Neural progenitor cell (in vitro differentiated cells): ENCODE data around the gene KCNG3. TPM values are rescaled to one million over a fixed set of nuclear protein-coding genes. Genes with fewer than 3 reads are reported as not detected.

Experiments
- DNase-seq: peaks from one replicate; pipeline ENCODE4 v3.0.0-alpha.2; 2016; ENCODE audit warnings: low spot score
- H2AFZ ChIP-seq: fragments of 200-600 bp; sonication (generic); replicated peaks from 2 replicates; pipeline ENCODE4 v1.6.1; 2016; ENCODE audit warnings: antibody characterized with exemption
- H3F3A ChIP-seq: fragments of 200-600 bp; sonication (generic); 2 replicates; pipeline ENCODE4 v1.6.1; 2016; ENCODE audit warnings: antibody characterized with exemption, low read depth
- H3K27ac ChIP-seq: fragments of 200-600 bp; sonication (generic); 2 replicates; pipeline ENCODE4 v1.5.1; 2016; ENCODE audit warnings: mild to moderate bottlenecking
- H3K27me3 ChIP-seq: fragments of 200-600 bp; sonication (generic); 2 replicates; pipeline ENCODE4 v1.6.1; 2016; ENCODE audit warnings: mild to moderate bottlenecking, moderate library complexity
- H3K36me3 ChIP-seq: fragments of 200-600 bp; sonication (generic); 2 replicates; pipeline ENCODE4 v1.5.1; 2016
- H3K4me1 ChIP-seq: fragments of 200-600 bp; sonication (generic); 2 replicates; pipeline ENCODE4 v1.6.1; 2016; ENCODE audit warnings: mixed run types
- H3K4me2 ChIP-seq: fragments of 200-600 bp; sonication (generic); 2 replicates; pipeline ENCODE4 v1.6.1; 2016
- H3K4me3 ChIP-seq: fragments of 200-600 bp; sonication (generic); 2 replicates; pipeline ENCODE4 v1.5.1; 2016
- H3K79me2 ChIP-seq: fragments of 200-600 bp; sonication (generic); 2 replicates; pipeline ENCODE4 v1.6.1; 2016; ENCODE audit warnings: low read depth
- H3K9ac ChIP-seq: fragments of 200-600 bp; sonication (generic); 2 replicates; pipeline ENCODE4 v1.6.1; 2016
- H3K9me3 ChIP-seq: fragments of 200-600 bp; sonication (generic); 2 replicates; pipeline ENCODE4 v1.5.1; 2016; ENCODE audit warnings: low read depth
- H4K20me1 ChIP-seq: fragments of 200-600 bp; sonication (generic); 2 replicates; pipeline ENCODE4 v1.6.1; 2016; ENCODE audit warnings: low read depth
- H3K27ac Mint-ChIP-seq: 3 replicates; pipeline ENCODE4 v1.8.0; 2021; ENCODE audit warnings: mixed read lengths
- H3K27me3 Mint-ChIP-seq: 2 replicates; pipeline ENCODE4 v1.8.0; 2022; ENCODE audit warnings: low read depth, mild to moderate bottlenecking, inconsistent platforms, moderate library complexity, mixed read lengths; ENCODE audit not compliant: insufficient read depth
- H3K36me3 Mint-ChIP-seq: 3 replicates; pipeline ENCODE4 v1.8.0; 2021; ENCODE audit warnings: mixed read lengths
- H3K4me1 Mint-ChIP-seq: 3 replicates; pipeline ENCODE4 v1.8.0; 2021; ENCODE audit warnings: mixed read lengths
- H3K4me3 Mint-ChIP-seq: 3 replicates; pipeline ENCODE4 v1.8.0; 2021; ENCODE audit warnings: mild to moderate bottlenecking, moderate library complexity, mixed read lengths
- H3K9me3 Mint-ChIP-seq: 3 replicates; pipeline ENCODE4 v1.8.0; 2020; ENCODE audit warnings: mixed read lengths
- CTCF ChIP-seq: fragments of 200-600 bp; sonication (generic); IDR thresholded peaks from 2 replicates; pipeline ENCODE4 v1.5.1; 2017; ENCODE audit warnings: antibody characterized with exemption, mild to moderate bottlenecking
- EZH2 ChIP-seq: fragments of 200-600 bp; sonication (generic); IDR thresholded peaks from 2 replicates; pipeline ENCODE4 v1.6.1; 2017; ENCODE audit warnings: antibody characterized with exemption, mild to moderate bottlenecking, moderate library complexity
- EZH2phosphoT487 ChIP-seq: fragments of 200-600 bp; sonication (generic); IDR thresholded peaks from 2 replicates; pipeline ENCODE4 v1.6.1; 2017; ENCODE audit warnings: antibody characterized with exemption
- total RNA-seq: library from RNA; depleted of rRNA; stranded (reverse); fragments of >200 nt; gene quantifications from 2 replicates; pipeline ENCODE4 v1.2.3, GENCODE V29; 2015; ENCODE audit warnings: low replicate concordance

KCNG3 gene
- total RNA-seq, 1 donor from 2014 or later = 7.8 TPM

- Mint-ChIP-seq H3K27ac (no peak overlapping the region), H3K9me3 (peaks cover 20% of the 10 kb centered on the region), H3K36me3 (no peaks in the 10 kb centered on the region), H3K27me3 (peaks cover 2% of the 10 kb centered on the region), H3K4me3 (no peak overlapping the region), H3K4me1 (no peaks in the 10 kb centered on the region)
- Histone ChIP-seq H3K9me3 (no peaks in the 10 kb centered on the region), H4K20me1 (no peaks in the 10 kb centered on the region), H3F3A (no peaks in the 10 kb centered on the region), H3K36me3 (no peaks in the 10 kb centered on the region), H3K4me2 (no peak overlapping the region), H3K4me1 (no peaks in the 10 kb centered on the region), H3K9ac (no peak overlapping the region), H3K27me3 (no peaks in the 10 kb centered on the region), H3K4me3 (no peak overlapping the region), H3K27ac (no peak overlapping the region), H3K79me2 (no peaks in the 10 kb centered on the region), H2AFZ (no peak overlapping the region)
- no peak for TF ChIP-seq EZH2phosphoT487
- TF ChIP-seq CTCF = no peak
- TF ChIP-seq EZH2 = no peak
- DNase-seq = no peak
These were observed 82.9 kb downstream of the KCNG3 start for GRCh38 chr2:42410742-42411514.

- no peaks in the 10 kb centered on the region for H3K27me3 Mint-ChIP-seq
- TF ChIP-seq EZH2phosphoT487 (no peak), CTCF (no peak), EZH2 (no peak)
- H3K9ac ChIP-seq = no peak overlapping the region
- peaks cover 5% of the 10 kb centered on the region for H3K9me3 Mint-ChIP-seq
- no peaks in the 10 kb centered on the region for H3K27me3 ChIP-seq
- H3K36me3 Mint-ChIP-seq = no peaks in the 10 kb centered on the region
- no peaks in the 10 kb centered on the region for H3K4me1 ChIP-seq
- H3K36me3 ChIP-seq = no peaks in the 10 kb centered on the region
- H3F3A ChIP-seq = no peaks in the 10 kb centered on the region
- H3K27ac Mint-ChIP-seq = no peak overlapping the region
- no peak overlapping the region for H2AFZ ChIP-seq
- no peaks in the 10 kb centered on the region for H3K4me1 Mint-ChIP-seq
- no peak overlapping the region for H3K4me3 ChIP-seq
- H4K20me1 ChIP-seq = no peaks in the 10 kb centered on the region
- no peak overlapping the region for H3K4me2 ChIP-seq
- DNase-seq = no peak
- H3K27ac ChIP-seq = no peak overlapping the region
- no peaks in the 10 kb centered on the region for H3K79me2 ChIP-seq
- no peak overlapping the region for H3K4me3 Mint-ChIP-seq
- H3K9me3 ChIP-seq = no peaks in the 10 kb centered on the region
These were observed 85.8 kb downstream of the KCNG3 start for GRCh38 chr2:42408009-42408408.

- H3K4me2 ChIP-seq = no peak overlapping the region
- H3K4me3 Mint-ChIP-seq = no peak overlapping the region
- H2AFZ ChIP-seq = no peak overlapping the region
- no peaks in the 10 kb centered on the region for H3K79me2 ChIP-seq
- no peaks in the 10 kb centered on the region for H3F3A ChIP-seq
- H3K27ac ChIP-seq = no peak overlapping the region
- no peak for DNase-seq
- H3K27me3 Mint-ChIP-seq = no peaks in the 10 kb centered on the region
- no peaks in the 10 kb centered on the region for H3K36me3 ChIP-seq
- H3K9me3 Mint-ChIP-seq = peaks cover 5% of the 10 kb centered on the region
- no peaks in the 10 kb centered on the region for H3K4me1 Mint-ChIP-seq
- no peak overlapping the region for H3K27ac Mint-ChIP-seq
- no peak overlapping the region for H3K4me3 ChIP-seq
- no peaks in the 10 kb centered on the region for H3K9me3 ChIP-seq
- H3K9ac ChIP-seq = no peak overlapping the region
- TF ChIP-seq CTCF = no peak
- no peak for TF ChIP-seq EZH2
- no peak for TF ChIP-seq EZH2phosphoT487
- no peaks in the 10 kb centered on the region for H3K27me3 ChIP-seq
- no peaks in the 10 kb centered on the region for H4K20me1 ChIP-seq
- H3K4me1 ChIP-seq = no peaks in the 10 kb centered on the region
- no peaks in the 10 kb centered on the region for H3K36me3 Mint-ChIP-seq
These were observed 86.3 kb downstream of the KCNG3 start for GRCh38 chr2:42407476-42407875.
